ENCODE data around the gene FBXW7. TPM values are rescaled to one million over a fixed set of nuclear protein-coding genes. Genes with fewer than 3 reads are reported as not detected.

Gene FBXW7
- total RNA-seq, 2 donors from 2014 or later, result 29.3 to 29.5 TPM

- H3K27ac ChIP-seq, result no peak overlapping the region
- TF ChIP-seq CTCF (IDR thresholded peaks at IDR 0.05), result no peak
- no peak overlapping the region for H3K4me3 ChIP-seq
- no peaks in the 10 kb centered on the region for H3K36me3 ChIP-seq
- no peaks in the 10 kb centered on the region for H3K9me3 ChIP-seq
- no peaks in the 10 kb centered on the region for H3K27me3 ChIP-seq
- no peaks in the 10 kb centered on the region for H3K4me1 ChIP-seq
- no peak for DNase-seq
- no peak overlapping the region for H3K9ac ChIP-seq (ENCODE audit: low read depth in 2 of 2, low read length in 2 of 2)
- intact Hi-C loops (cut with DNase I), result no loop called here
Observed at GRCh38 chr4:152363086-152363485, 172.8 kb downstream of the FBXW7 start.

- H3K36me3 ChIP-seq, result no peaks in the 10 kb centered on the region
- no peaks in the 10 kb centered on the region for H3K9me3 ChIP-seq
- intact Hi-C loops (cut with DNase I), result no loop called here
- no peaks in the 10 kb centered on the region for H3K4me1 ChIP-seq
- no peak for TF ChIP-seq CTCF (IDR thresholded peaks at IDR 0.05)
- H3K27me3 ChIP-seq, result no peaks in the 10 kb centered on the region
- no peak for DNase-seq
- no peak overlapping the region for H3K4me3 ChIP-seq
- no peak overlapping the region for H3K27ac ChIP-seq
- no peak overlapping the region for H3K9ac ChIP-seq (ENCODE audit: low read depth in 2 of 2, low read length in 2 of 2)
Observed at GRCh38 chr4:152360045-152360410, 175.9 kb downstream of the FBXW7 start.

- no peaks in the 10 kb centered on the region for H3K36me3 ChIP-seq
- intact Hi-C loops (cut with DNase I), result no loop called here
- no peak for TF ChIP-seq CTCF (IDR thresholded peaks at IDR 0.05)
- no peaks in the 10 kb centered on the region for H3K9me3 ChIP-seq
- no peaks in the 10 kb centered on the region for H3K27me3 ChIP-seq
- no peaks in the 10 kb centered on the region for H3K4me1 ChIP-seq
- H3K9ac ChIP-seq (ENCODE audit: low read depth in 2 of 2, low read length in 2 of 2), result no peak overlapping the region
- no peak for DNase-seq
- no peak overlapping the region for H3K27ac ChIP-seq
- no peak overlapping the region for H3K4me3 ChIP-seq
Observed at GRCh38 chr4:152359208-152360044, 176.5 kb downstream of the FBXW7 start.

- H3K9ac ChIP-seq (ENCODE audit: low read depth in 2 of 2, low read length in 2 of 2), result no peak overlapping the region
- no peaks in the 10 kb centered on the region for H3K9me3 ChIP-seq
- no peaks in the 10 kb centered on the region for H3K27me3 ChIP-seq
- H3K4me1 ChIP-seq, result no peaks in the 10 kb centered on the region
- H3K27ac ChIP-seq, result no peak overlapping the region
- no peak overlapping the region for H3K4me3 ChIP-seq
- no peaks in the 10 kb centered on the region for H3K36me3 ChIP-seq
- TF ChIP-seq CTCF (IDR thresholded peaks at IDR 0.05), result no peak
- intact Hi-C loops (cut with DNase I), result no loop called here
- no peak for DNase-seq
Observed at GRCh38 chr4:152357206-152357605, 178.7 kb downstream of the FBXW7 start.

- TF ChIP-seq CTCF (IDR thresholded peaks at IDR 0.05), result no peak
Observed at GRCh38 chr4:152356428-152357034, 179.4 kb downstream of the FBXW7 start.

More at GRCh38 chr4:152356428-152357034, 179.4 kb downstream of the FBXW7 start:
- Histone ChIP-seq H3K9me3 (no peaks in the 10 kb centered on the region), H3K4me1 (no peaks in the 10 kb centered on the region), H3K4me3 (no peak overlapping the region), H3K27me3 (no peaks in the 10 kb centered on the region), H3K9ac (ENCODE audit: low read depth in 2 of 2, low read length in 2 of 2) (no peak overlapping the region), H3K27ac (no peak overlapping the region), H3K36me3 (no peaks in the 10 kb centered on the region)
- intact Hi-C loops (cut with DNase I), result no loop called here
- no peak for DNase-seq

All from colonic mucosa (tissue), 4 donors.